K562 (cell line): Measurements from ENCODE around the gene NLRP5. TPM values are rescaled to one million over a fixed set of nuclear protein-coding genes. Genes with fewer than 3 reads are reported as not detected.

Experiments used
- ATAC-seq: fragments of 200-7000 bp; cut with Tn5 transposase; 3 replicates; pipeline ENCODE4 v1.9.1; 2020; ENCODE audit warnings: moderate library complexity
- BruUV-seq: library from RNA; stranded (reverse); fragments of 400-500 nt; replicated peaks from 2 replicates; lab custom pipeline; 2021; lab: Mats Ljungman, UMichigan
- CTCF ChIA-PET: fragments of 300-600 bp; formaldehyde crosslinking; extraction: SDS; loops from one replicate; lab custom pipeline; 2021; ENCODE audit warnings: low intra/inter-chr PET ratio; lab: Yijun Ruan, JAX
- POLR2A ChIA-PET: fragments of 300-600, 350-650 bp; sonication (Branson Sonifier 250); formaldehyde crosslinking; extraction: SDS; loops from one replicate; lab custom pipeline; 2021; ENCODE audit warnings: antibody characterized with exemption, inconsistent platforms; lab: Yijun Ruan, JAX
- DNase-seq, 4 experiments: peaks; one replicate each; pipeline versions ENCODE4 v3.0.0 to v3.0.0-alpha.2; 2011 to 2018; ENCODE audit warnings: low spot score in 3 of 4, mixed read lengths in 3 of 4; ENCODE audit errors: extremely low read depth in 1 of 4
- FAIRE-seq: peaks from 2 replicates; lab custom pipeline; 2011; peaks lifted over from hg19 to GRCh38; lab: Jason Lieb, UNC
- H2AFZ ChIP-seq: 2 replicates; pipeline ENCODE4 v1.6.0; 2011; ENCODE audit warnings: low read depth, low read length, control low read depth, inconsistent platforms
- H3K27ac ChIP-seq: fragments of 200-600 bp; 3 replicates; pipeline ENCODE4 v1.8.0; 2011; ENCODE audit warnings: low read depth, mild to moderate bottlenecking, control low read depth, inconsistent platforms, low read length, moderate library complexity, mixed read lengths; ENCODE audit errors: extremely low read depth
- H3K27me3 ChIP-seq, 2 experiments: fragments of 300-600 bp in 1 of 2; 2 replicates in 1 of 2; 3 replicates in 1 of 2; pipeline versions ENCODE4 v1.6.0 to v1.8.0; 2011; ENCODE audit warnings: inconsistent platforms in 2 of 2, low read length in 2 of 2, mild to moderate bottlenecking in 1 of 2, mixed read lengths in 1 of 2, moderate library complexity in 1 of 2; ENCODE audit not compliant: control insufficient read depth in 2 of 2, insufficient read depth in 2 of 2
- H3K36me3 ChIP-seq: fragments of 300-600 bp; 3 replicates; pipeline ENCODE4 v1.8.0; 2011; ENCODE audit warnings: mild to moderate bottlenecking, low read length, inconsistent platforms; ENCODE audit not compliant: control insufficient read depth, insufficient read depth
- H3K4me1 ChIP-seq, 2 experiments: fragments of 200-600 bp in 1 of 2; replicated peaks in 1 of 2; 2 replicates in 1 of 2; 3 replicates in 1 of 2; pipeline versions ENCODE4 v1.5.1 to v1.8.0; 2011; ENCODE audit warnings: inconsistent platforms in 2 of 2, low read length in 2 of 2, mild to moderate bottlenecking in 1 of 2, mixed read lengths in 1 of 2, moderate library complexity in 1 of 2; ENCODE audit not compliant: control insufficient read depth in 2 of 2, insufficient read depth in 2 of 2
- H3K4me2 ChIP-seq: 2 replicates; pipeline ENCODE4 v1.6.1; 2011; ENCODE audit warnings: low read length, control low read depth, inconsistent platforms, mixed read lengths; ENCODE audit not compliant: insufficient read depth
- H3K4me3 ChIP-seq: fragments of 200-600 bp; sonication (generic), shearing (Covaris generic); 2 replicates; pipeline ENCODE4 v1.5.1; 2016; ENCODE audit warnings: control low read depth, inconsistent platforms
- H3K79me2 ChIP-seq: fragments of 200-600 bp; 3 replicates; pipeline ENCODE4 v1.8.0; 2011; ENCODE audit warnings: low read length, inconsistent platforms; ENCODE audit not compliant: control insufficient read depth, insufficient read depth
- H3K9ac ChIP-seq, 2 experiments: 2 replicates each; pipeline versions ENCODE4 v1.6.0 to v1.6.1; 2011; ENCODE audit warnings: low read depth in 2 of 2, low read length in 2 of 2, control low read depth in 1 of 2, inconsistent platforms in 1 of 2, mild to moderate bottlenecking in 1 of 2, mixed read lengths in 1 of 2; ENCODE audit not compliant: insufficient read depth in 1 of 2
- H3K9me1 ChIP-seq: one replicate; pipeline ENCODE4 v1.6.0; 2011; ENCODE audit warnings: inconsistent platforms, mild to moderate bottlenecking, low read length, moderate library complexity; ENCODE audit not compliant: control insufficient read depth, insufficient read depth
- H3K9me3 ChIP-seq: replicated peaks from 2 replicates; pipeline ENCODE4 v1.5.1; 2011; ENCODE audit warnings: low read depth, low read length, inconsistent platforms; ENCODE audit not compliant: control insufficient read depth, insufficient read depth
- H4K20me1 ChIP-seq: replicated peaks from 2 replicates; pipeline ENCODE4 v1.6.1; 2011; ENCODE audit warnings: low read length, inconsistent platforms, mixed read lengths; ENCODE audit not compliant: control insufficient read depth, insufficient read depth
- BCLAF1 ChIP-seq, 2 experiments: fragments of 450-650 bp in 1 of 2; IDR thresholded peaks; 2 replicates each; pipeline ENCODE4 v1.6.1; 2011 to 2017; ENCODE audit warnings: low read depth in 2 of 2, antibody characterized with exemption in 1 of 2, borderline replicate concordance in 1 of 2, low read length in 1 of 2, mild to moderate bottlenecking in 1 of 2, mixed read lengths in 1 of 2; ENCODE audit not compliant: control insufficient read depth in 1 of 2
- ETS1 ChIP-seq: conservative IDR thresholded peaks from 2 replicates; pipeline ENCODE4 v1.6.1; 2011; ENCODE audit warnings: low read depth, mild to moderate bottlenecking, low read length; ENCODE audit not compliant: control insufficient read depth
- GATAD2A ChIP-seq: fragments of 450-650 bp; IDR thresholded peaks from 2 replicates; pipeline ENCODE4 v1.6.1; 2017
- ID3 ChIP-seq, 2 experiments: fragments of 250-450 bp in 1 of 2; fragments of 450-650 bp in 1 of 2; sonication (Bioruptor Pico) in 1 of 2; IDR thresholded peaks; 2 replicates each; pipeline versions ENCODE4 v1.6.1 to v1.8.0; 2016 to 2021; ENCODE audit warnings: mild to moderate bottlenecking in 2 of 2, moderate library complexity in 2 of 2, missing compliant biosample characterization in 1 of 2, missing genetic modification characterization in 1 of 2
- MTF1 ChIP-seq: fragments of 250-450 bp; sonication (Bioruptor Pico); IDR thresholded peaks from 2 replicates; pipeline ENCODE4 v1.9.0; 2021; ENCODE audit warnings: moderate library complexity, mild to moderate bottlenecking, inconsistent platforms, borderline replicate concordance
- POLR2AphosphoS2 ChIP-seq: IDR thresholded peaks from 2 replicates; pipeline ENCODE4 v1.6.1; 2012; ENCODE audit warnings: low read length, improper control_type of control experiment
- RFX7 ChIP-seq: fragments of 250-450 bp; sonication (Bioruptor Pico); IDR thresholded peaks from 2 replicates; pipeline ENCODE4 v1.5.1; 2021; ENCODE audit warnings: mild to moderate bottlenecking
- RHOXF2B ChIP-seq: fragments of 250-450 bp; sonication (Bioruptor Pico); conservative IDR thresholded peaks from 2 replicates; pipeline ENCODE4 v1.5.1; 2021
- STAT6 ChIP-seq: sonication (generic); formaldehyde crosslinking; IDR thresholded peaks from 2 replicates; pipeline ENCODE4 v1.8.1; 2023; ENCODE audit warnings: mild to moderate bottlenecking, missing genetic modification reagents
- TAF1 ChIP-seq: IDR thresholded peaks from 2 replicates; pipeline ENCODE4 v1.6.1; 2011; ENCODE audit warnings: mild to moderate bottlenecking, low read length, moderate library complexity; ENCODE audit not compliant: insufficient read depth, control insufficient read depth, severe bottlenecking; ENCODE audit errors: extremely low read depth
- YY1 ChIP-seq, 3 experiments: IDR thresholded peaks; 2 replicates each; pipeline ENCODE4 v1.6.1; 2011; ENCODE audit warnings: low read length in 2 of 3, mild to moderate bottlenecking in 2 of 3, moderate library complexity in 2 of 3, borderline replicate concordance in 1 of 3, control low read depth in 1 of 3, low read depth in 1 of 3; ENCODE audit not compliant: insufficient read depth in 3 of 3, insufficient replicate concordance in 2 of 3, control insufficient read depth in 1 of 3, insufficient read length in 1 of 3; ENCODE audit errors: extremely low read depth in 1 of 3
- WGBS: fragments of 100-300 bp; shearing (Covaris generic); methylation state at CpG from one replicate; pipeline ENCODE4 v1.1.6; 2016; ENCODE audit warnings: low coverage, mixed read lengths; ENCODE audit not compliant: insufficient coverage; ENCODE audit errors: missing lambda C conversion rate; 5-methylcytosine and 5-hydroxymethylcytosine counted together
- in situ Hi-C: fragments of 300-500 bp; cut with MboI; formaldehyde crosslinking; loops from 4 replicates; pipeline ENCODE4 v1.15.0; 2018; ENCODE audit warnings: inconsistent platforms, mixed read lengths
- intact Hi-C: fragments of 100-400 bp; cut with micrococcal nuclease; formaldehyde crosslinking; loops from 2 replicates; pipeline ENCODE4 v1.14.2; 2022
- polyA plus RNA-seq, 8 experiments: library from polyadenylated mRNA; depleted of rRNA in 4 of 8; stranded (reverse) in 5 of 8; unstranded in 3 of 8; fragments of >200 nt; fragmentation: Nextera tagmentation in 2 of 8; fragmentation: Illumina TruSeq in 1 of 8; extraction: Ambion mirVana in 2 of 8; extraction: Trizol in 1 of 8; gene quantifications; 2 replicates each; pipeline versions ENCODE4 v1.2.1 to v1.2.3, GENCODE V29; 2011 to 2014; ENCODE audit warnings: inconsistent platforms in 1 of 8, missing spikeins in 1 of 8
- total RNA-seq, 7 experiments: library from RNA; depleted of rRNA in 6 of 7; stranded (reverse); fragments of >200 nt in 6 of 7; fragmentation: Illumina TruSeq in 2 of 7; extraction: Trizol in 2 of 7; gene quantifications; 2 replicates each; pipeline versions ENCODE4 v1.2.1 to v1.2.3, GENCODE V29; 2011 to 2021; ENCODE audit warnings: low replicate concordance in 1 of 7

Gene NLRP5
- total and polyA plus RNA-seq, 9 of the 15 experiments (the other 6 are each of a cell fraction or from before 2014, with no cell fraction given), result 0.04 to 0.07 TPM; not detected in 7

GRCh38 chr19:56094449-56094848 lies 107.9 kb downstream of the NLRP5 start:
- no peak overlapping the region for H3K27ac ChIP-seq
- TF ChIP-seq ETS1, result no peak
- no peak for TF ChIP-seq ID3 (CRISPR knock-in tag; IDR thresholded peaks at IDR 0.05)
- TF ChIP-seq ID3 (tag; IDR thresholded peaks at IDR 0.05), result no peak
- TF ChIP-seq MTF1 (CRISPR knock-in tag), result no peak
- no peak for TF ChIP-seq RFX7 (CRISPR knock-in tag)
- TF ChIP-seq STAT6, result no peak
- no peak for TF ChIP-seq RHOXF2B (CRISPR knock-in tag)
- TF ChIP-seq GATAD2A, result no peak
- no peak for TF ChIP-seq TAF1
- no peak for TF ChIP-seq POLR2AphosphoS2
- no peak for TF ChIP-seq YY1 (IDR thresholded peaks at IDR 0.05; ENCODE audit: borderline replicate concordance in 1 of 3, control insufficient read depth in 1 of 3, extremely low read depth in 1 of 3, insufficient read depth in 3 of 3, insufficient read length in 1 of 3, insufficient replicate concordance in 2 of 3, low read depth in 1 of 3, low read length in 2 of 3)
- no peak for TF ChIP-seq BCLAF1 (IDR thresholded peaks at IDR 0.05; ENCODE audit: borderline replicate concordance in 1 of 2, control insufficient read depth in 1 of 2, low read depth in 2 of 2, low read length in 1 of 2)
- ChIA-PET POLR2A (no interaction called here), CTCF (no interaction called here)
- H3K9ac ChIP-seq, result no peak overlapping the region
- H4K20me1 ChIP-seq, result no peaks in the 10 kb centered on the region
- DNase-seq (no peak), ATAC-seq (no peak), FAIRE-seq (no peak)
- no peaks in the 10 kb centered on the region for H3K9me1 ChIP-seq
- peaks cover 15% of the 10 kb centered on the region for H3K9me3 ChIP-seq
- peaks cover 71% of the 10 kb centered on the region for H3K79me2 ChIP-seq
- no peak overlapping the region for H3K4me3 ChIP-seq
- no peak overlapping the region for H2AFZ ChIP-seq
- intact Hi-C loops (no loop called here), in situ Hi-C loops (no loop called here)
- BruUV-seq, result no TSS peak
- peaks cover 79% of the 10 kb centered on the region; the same call in 2 of the 3 replicates for H3K36me3 ChIP-seq
- H3K4me1 ChIP-seq, result no peaks in the 10 kb centered on the region; a peak in 1 of 5 replicates
- H3K4me2 ChIP-seq, result no peak overlapping the region
- H3K27me3 ChIP-seq, result no peaks in the 10 kb centered on the region
- 96% methylated on average over 8 of the region's 9 CpGs for WGBS
